GM12878 (cell line): ENCODE measurements around the gene B3GALNT1. TPM values are rescaled to one million over a fixed set of nuclear protein-coding genes. Genes with fewer than 3 reads are reported as not detected.

ENCODE experiments used
- ATAC-seq: fragments of 200-7000 bp; cut with Tn5 transposase; 3 replicates; pipeline ENCODE4 v1.9.1; 2020; ENCODE audit warnings: mild to moderate bottlenecking, moderate library complexity
- BruUV-seq: library from RNA; stranded (reverse); fragments of 400-500 nt; replicated peaks from 2 replicates; lab custom pipeline; 2021; lab: Mats Ljungman, UMichigan
- CTCF ChIA-PET: fragments of 300-600 bp; sonication (Branson Sonifier 250); formaldehyde crosslinking; extraction: SDS; loops from one replicate; lab custom pipeline; 2021; ENCODE audit warnings: inconsistent platforms; lab: Yijun Ruan, JAX
- POLR2A ChIA-PET: fragments of 350-600 bp; formaldehyde crosslinking; extraction: SDS; loops from one replicate; lab custom pipeline; 2021; ENCODE audit warnings: inconsistent platforms; lab: Charles Lee
- RAD21 ChIA-PET: fragments of 300-600 bp; sonication (Branson Sonifier 250); formaldehyde crosslinking; loops from one replicate; lab custom pipeline; 2023; ENCODE audit warnings: antibody characterized with exemption; ENCODE audit not compliant: unreplicated experiment; lab: Charles Lee
- SMC1A ChIA-PET: fragments of 300-600 bp; sonication (Branson Sonifier 250); formaldehyde crosslinking; loops from one replicate; lab custom pipeline; 2023; ENCODE audit not compliant: unreplicated experiment, uncharacterized antibody; lab: Charles Lee
- DNase-seq: peaks from one replicate; pipeline ENCODE4 v3.0.0-alpha.2; 2011; ENCODE audit warnings: low read depth, low spot score
- FAIRE-seq: peaks from 3 replicates; lab custom pipeline; 2011; peaks lifted over from hg19 to GRCh38; lab: Jason Lieb, UNC
- H2AFZ ChIP-seq: 2 replicates; pipeline ENCODE4 v1.6.0; 2011; ENCODE audit warnings: low read depth, low read length, control low read depth; ENCODE audit not compliant: control insufficient read depth
- H3K27ac ChIP-seq: 2 replicates; pipeline ENCODE4 v1.5.1; 2011; ENCODE audit warnings: control low read depth; ENCODE audit not compliant: control insufficient read depth, insufficient read depth
- H3K27me3 ChIP-seq, 2 experiments: replicated peaks in 1 of 2; 2 replicates each; pipeline versions ENCODE4 v1.6.0 to v1.6.1; 2011; ENCODE audit warnings: low read length in 1 of 2; ENCODE audit not compliant: control insufficient read depth in 2 of 2, insufficient read depth in 2 of 2
- H3K36me3 ChIP-seq, 2 experiments: 2 replicates each; pipeline ENCODE4 v1.5.1; 2011; ENCODE audit warnings: low read length in 1 of 2; ENCODE audit not compliant: control insufficient read depth in 2 of 2, insufficient read depth in 2 of 2
- H3K4me1 ChIP-seq: 2 replicates; pipeline ENCODE4 v1.6.1; 2011; ENCODE audit warnings: mild to moderate bottlenecking, low read length, moderate library complexity, mixed read lengths; ENCODE audit not compliant: control insufficient read depth, insufficient read depth
- H3K4me2 ChIP-seq: 2 replicates; pipeline ENCODE4 v1.6.0; 2011; ENCODE audit warnings: control low read depth; ENCODE audit not compliant: control insufficient read depth, insufficient read depth
- H3K4me3 ChIP-seq: fragments of 200-600 bp; sonication (generic); 2 replicates; pipeline ENCODE4 v1.5.1; 2016
- H3K79me2 ChIP-seq: 2 replicates; pipeline ENCODE4 v1.6.0; 2011; ENCODE audit warnings: low read length; ENCODE audit not compliant: control insufficient read depth, insufficient read depth
- H3K9ac ChIP-seq: 2 replicates; pipeline ENCODE4 v1.8.0; 2011; ENCODE audit warnings: low read length, control low read depth, mixed read lengths; ENCODE audit not compliant: control insufficient read depth, insufficient read depth
- H3K9me3 ChIP-seq: replicated peaks from 3 replicates; pipeline ENCODE4 v1.5.1; 2011; ENCODE audit warnings: mild to moderate bottlenecking, low read length; ENCODE audit not compliant: control insufficient read depth, insufficient read depth
- H4K20me1 ChIP-seq: 2 replicates; pipeline ENCODE4 v1.6.0; 2011; ENCODE audit not compliant: control insufficient read depth, insufficient read depth
- CBX3 ChIP-seq: fragments of 200-600 bp; sonication (generic); IDR thresholded peaks from 2 replicates; pipeline ENCODE4 v1.6.1; 2016; ENCODE audit warnings: low read depth, borderline replicate concordance
- CEBPZ ChIP-seq: fragments of 150-350 bp; IDR thresholded peaks from 2 replicates; pipeline ENCODE4 v1.6.1; 2016; ENCODE audit warnings: low read depth, low read length
- HDAC6 ChIP-seq: fragments of 200-600 bp; sonication (generic); IDR thresholded peaks from one replicate; pipeline ENCODE4 v1.8.0; 2017; ENCODE audit warnings: antibody characterized with exemption; ENCODE audit not compliant: unreplicated experiment
- HSF1 ChIP-seq: fragments of 150-350 bp; IDR thresholded peaks from 2 replicates; pipeline ENCODE4 v1.6.1; 2014; ENCODE audit warnings: mild to moderate bottlenecking, low read depth, low read length
- MYB ChIP-seq: fragments of 150-350 bp; IDR thresholded peaks from 2 replicates; pipeline ENCODE4 v1.6.1; 2014; ENCODE audit warnings: mild to moderate bottlenecking, low read depth, low read length, borderline replicate concordance
- PBX3 ChIP-seq: IDR thresholded peaks from 2 replicates; pipeline ENCODE4 v1.6.1; 2011; ENCODE audit warnings: mild to moderate bottlenecking, low read depth, low read length, moderate library complexity; ENCODE audit not compliant: insufficient replicate concordance
- PRDM15 ChIP-seq: fragments of 450-650 bp; formaldehyde crosslinking; IDR thresholded peaks from 2 replicates; pipeline ENCODE4 v1.4.0; 2020; ENCODE audit warnings: mild to moderate bottlenecking, moderate library complexity
- RB1 ChIP-seq: fragments of 450-650 bp; formaldehyde crosslinking; IDR thresholded peaks from 2 replicates; pipeline ENCODE4 v1.6.1; 2017; ENCODE audit warnings: mild to moderate bottlenecking, borderline replicate concordance
- STAT3 ChIP-seq: IDR thresholded peaks from 2 replicates; pipeline ENCODE4 v1.6.1; 2011; ENCODE audit warnings: low read depth, low read length, improper control_type of control experiment
- TCF12 ChIP-seq: IDR thresholded peaks from 2 replicates; pipeline ENCODE4 v1.6.1; 2011; ENCODE audit warnings: low read depth, mild to moderate bottlenecking, low read length
- USF1 ChIP-seq: IDR thresholded peaks from 2 replicates; pipeline ENCODE4 v1.6.1; 2011; ENCODE audit warnings: borderline replicate concordance, low read depth, mild to moderate bottlenecking, moderate library complexity, mixed read lengths, low read length; ENCODE audit not compliant: insufficient read depth; ENCODE audit errors: extremely low read length
- ZNF274 ChIP-seq: IDR thresholded peaks from one replicate; pipeline ENCODE4 v1.8.0; 2011; ENCODE audit not compliant: insufficient read length, insufficient read depth
- ZNF622 ChIP-seq: fragments of 450-650 bp; IDR thresholded peaks from 2 replicates; pipeline ENCODE4 v1.6.1; 2017; ENCODE audit warnings: mild to moderate bottlenecking, inconsistent platforms
- WGBS: methylation state at CpG from one replicate; pipeline ENCODE4 v1.1.6; 2016; ENCODE audit warnings: low lambda C conversion rate; ENCODE audit not compliant: insufficient replicate concordance, insufficient coverage; ENCODE audit errors: missing lambda C conversion rate; 5-methylcytosine and 5-hydroxymethylcytosine counted together
- in situ Hi-C: fragments of 300-500 bp; cut with MboI; formaldehyde crosslinking; loops from 9 replicates; pipeline ENCODE4 v1.14.3; 2018; ENCODE audit warnings: mixed read lengths
- intact Hi-C: fragments of 100-400 bp; cut with micrococcal nuclease; formaldehyde crosslinking; loops from one replicate; pipeline ENCODE4 v1.14.2; 2022; ENCODE audit not compliant: unreplicated experiment
- polyA plus RNA-seq, 11 experiments: library from polyadenylated mRNA; depleted of rRNA in 4 of 11; unstranded in 6 of 11; stranded (reverse) in 5 of 11; fragments of >200 nt; fragmentation: Nextera tagmentation in 4 of 11; fragmentation: Illumina TruSeq in 1 of 11; extraction: Ambion mirVana in 4 of 11; extraction: Trizol in 1 of 11; gene quantifications; 1 replicate in 1 of 11; 2 replicates in 10 of 11; pipeline versions ENCODE4 v1.2.1 to v1.2.3, GENCODE V29; 2011 to 2016; ENCODE audit warnings: inconsistent platforms in 2 of 11, missing spikeins in 2 of 11, low read depth in 1 of 11
- total RNA-seq, 4 experiments: library from RNA; depleted of rRNA in 3 of 4; stranded (reverse); fragments of >200 nt in 3 of 4; fragmentation: Illumina TruSeq in 1 of 4; extraction: Trizol in 1 of 4; gene quantifications; 2 replicates each; pipeline versions ENCODE4 v1.2.1 to v1.2.3, GENCODE V29; 2013 to 2021

B3GALNT1 gene
- total and polyA plus RNA-seq, 10 of the 15 experiments (the other 5 are each of a cell fraction or from before 2014, with no cell fraction given), result 0.04 to 0.95 (median 0.18) TPM; not detected in 3

- Histone ChIP-seq H3K4me2 (peak overlapping the region; percentile 10; the same call in 1 of the 2 replicates), H3K9me3 (no peaks in the 10 kb centered on the region), H2AFZ (peak overlapping the region; percentile 13; the same call in 1 of the 2 replicates), H4K20me1 (no peaks in the 10 kb centered on the region), H3K36me3 (no peaks in the 10 kb centered on the region), H3K4me3 (no peak overlapping the region), H3K27ac (no peak overlapping the region), H3K4me1 (peaks cover 9% of the 10 kb centered on the region), H3K9ac (no peak overlapping the region), H3K79me2 (no peaks in the 10 kb centered on the region), H3K27me3 (no peaks in the 10 kb centered on the region)
- intact Hi-C loops, result no loop called here
- ChIA-PET RAD21 (no interaction called here), SMC1A (interaction anchor here (2.0 kb wide), 1 partner anchor 16 kb away, joined by 7 read pairs; no protein-coding TSS in a partner anchor), POLR2A (interaction anchor here (0.6 to 1.8 kb wide), 2 partner anchors 8 to 176 kb away, joined by 4 to 5 read pairs; no protein-coding TSS in a partner anchor), CTCF (no interaction called here)
- no peak for FAIRE-seq
- peak; percentile 82 for ATAC-seq
- no TSS peak for BruUV-seq
- no peak for DNase-seq
- 4% methylated on average over 4 of the region's 4 CpGs for WGBS
- in situ Hi-C loops, result no loop called here
- TF ChIP-seq ZNF274 (no peak), MYB (no peak), RB1 (no peak), CEBPZ (no peak), STAT3 (no peak), PBX3 (no peak), USF1 (no peak), ZNF622 (no peak), HSF1 (no peak), CBX3 (no peak), HDAC6 (no peak), PRDM15 (no peak), TCF12 (no peak)
Measured at GRCh38 chr3:161081633-161082032, 23.5 kb downstream of the B3GALNT1 start.
